ENCODE results near the gene NME4.
A peak's percentile ranks its signal among the peaks of the same experiment; 100 is the strongest.
"Not testable (repeated sequence)": the region's sequence is repeated elsewhere in the genome, so short reads cannot be mapped to it uniquely, and the experiment has no call there.

The NME4 gene

DNA sequence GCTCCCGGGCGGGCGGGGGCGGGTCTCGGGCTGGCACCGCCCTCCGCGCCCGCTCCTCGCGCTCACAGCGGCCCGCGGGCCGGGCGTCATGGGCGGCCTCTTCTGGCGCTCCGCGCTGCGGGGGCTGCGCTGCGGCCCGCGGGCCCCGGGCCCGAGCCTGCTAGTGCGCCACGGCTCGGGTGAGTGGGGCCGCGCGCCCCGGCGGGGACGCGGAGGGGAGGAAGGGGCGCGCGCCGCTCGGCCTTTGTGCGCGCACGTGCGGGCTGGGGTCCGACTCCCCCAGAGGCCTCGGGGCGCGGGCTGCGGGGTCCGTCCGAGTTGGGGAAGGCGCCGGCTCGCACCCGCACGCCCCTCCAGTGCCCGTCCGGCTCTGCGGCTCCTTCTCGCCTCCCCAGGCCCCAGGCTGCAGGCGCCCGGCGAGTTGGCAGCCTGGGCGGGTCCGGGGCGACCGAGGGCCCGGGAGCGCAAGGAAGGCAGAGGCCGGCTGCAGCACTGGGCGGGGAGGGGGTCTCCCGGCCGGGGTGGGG lies at the start of gene NME4:
Gene NME4, plus strand, starts transcription at position 65 of the 527 bp plus-strand sequence. Its CDS starts 24 bp downstream, at position 89.
- no peak for FAIRE-seq
- peak; percentile 67 for DNase-seq (ENCODE audit: low spot score)

DNA sequence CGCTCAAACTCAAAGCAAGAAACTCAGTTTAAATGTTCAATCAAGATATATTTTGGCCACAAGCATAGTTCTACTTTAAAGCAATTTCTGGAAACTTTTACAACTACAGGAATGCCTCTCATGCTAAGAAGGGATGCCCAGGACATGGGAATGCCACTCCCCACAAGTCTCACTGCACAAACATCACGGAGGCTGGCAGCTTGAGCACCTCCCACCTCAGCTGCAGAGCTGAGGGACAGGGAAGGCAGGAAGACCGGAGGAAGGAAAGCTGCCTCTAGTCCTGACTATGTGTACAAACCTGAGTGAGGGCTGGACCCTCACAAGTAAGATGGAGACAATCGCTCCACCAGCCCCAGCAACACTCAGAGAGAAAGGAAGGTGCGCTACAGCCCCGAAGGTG lies 49.8 kb upstream of the NME4 start:
- FAIRE-seq (no peak), DNase-seq (ENCODE audit: low spot score) (no peak)

DNA sequence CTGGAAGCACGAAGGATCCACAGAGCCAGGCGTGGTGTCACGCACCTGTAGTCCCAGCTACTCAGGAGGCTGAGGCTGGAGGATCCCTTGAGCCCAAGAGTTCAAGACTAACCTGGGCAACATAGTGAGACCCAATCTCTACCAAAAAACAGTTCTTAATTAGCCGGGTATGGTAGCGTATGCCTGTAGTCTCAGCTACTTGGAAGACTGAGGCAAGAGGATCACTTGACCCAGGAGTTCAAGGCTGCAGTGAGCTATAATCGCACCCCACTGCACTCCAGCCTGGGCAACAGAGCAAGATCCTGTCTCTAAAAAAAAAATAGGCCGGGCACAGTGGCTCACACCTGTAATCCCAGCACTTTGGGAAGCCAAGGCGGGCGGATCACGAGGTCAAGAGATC lies 48.5 kb upstream of the NME4 start:
- FAIRE-seq; DNase-seq (ENCODE audit: low spot score): not testable (repeated sequence)

DNA sequence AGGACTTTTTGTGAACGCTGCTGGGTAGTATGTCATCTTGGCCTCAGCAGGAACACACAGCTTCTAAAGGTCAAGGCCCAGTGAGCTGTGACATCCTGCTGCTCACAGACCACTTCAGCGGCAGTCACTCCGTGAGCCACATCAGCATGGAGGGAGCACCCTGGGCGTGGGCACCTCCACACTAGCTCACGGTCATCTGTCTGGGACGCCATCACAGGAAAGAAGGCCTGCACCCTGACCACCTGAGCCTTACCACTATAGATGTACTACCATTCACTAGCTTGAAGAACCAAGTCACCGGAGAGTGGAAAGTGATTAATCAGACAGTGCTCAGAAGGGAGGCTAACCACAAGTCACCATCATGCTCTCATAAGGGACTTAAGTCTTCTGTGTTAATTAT lies 47.8 kb upstream of the NME4 start:
- no peak for FAIRE-seq
- DNase-seq (ENCODE audit: low spot score): no peak

DNA sequence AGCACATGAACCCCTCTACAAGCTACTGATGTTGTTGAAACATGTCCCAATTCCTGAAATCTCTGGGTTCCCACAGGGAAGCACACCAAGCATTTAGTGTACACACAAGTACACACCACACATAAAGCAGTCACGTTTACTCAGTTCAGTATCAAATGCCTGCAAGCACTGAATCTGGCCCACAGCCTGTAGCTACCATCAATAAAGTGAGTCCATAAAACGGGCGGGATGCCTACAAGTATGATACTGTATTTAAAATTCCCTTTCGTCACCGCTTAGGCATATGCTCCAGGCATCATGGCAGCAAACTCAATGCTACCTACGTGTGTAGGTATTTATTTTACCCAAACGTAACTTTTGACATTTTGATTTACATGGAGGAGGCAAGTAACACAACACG lies 46.8 kb upstream of the NME4 start:
- DNase-seq (ENCODE audit: low spot score) (no peak), FAIRE-seq (no peak)

DNA sequence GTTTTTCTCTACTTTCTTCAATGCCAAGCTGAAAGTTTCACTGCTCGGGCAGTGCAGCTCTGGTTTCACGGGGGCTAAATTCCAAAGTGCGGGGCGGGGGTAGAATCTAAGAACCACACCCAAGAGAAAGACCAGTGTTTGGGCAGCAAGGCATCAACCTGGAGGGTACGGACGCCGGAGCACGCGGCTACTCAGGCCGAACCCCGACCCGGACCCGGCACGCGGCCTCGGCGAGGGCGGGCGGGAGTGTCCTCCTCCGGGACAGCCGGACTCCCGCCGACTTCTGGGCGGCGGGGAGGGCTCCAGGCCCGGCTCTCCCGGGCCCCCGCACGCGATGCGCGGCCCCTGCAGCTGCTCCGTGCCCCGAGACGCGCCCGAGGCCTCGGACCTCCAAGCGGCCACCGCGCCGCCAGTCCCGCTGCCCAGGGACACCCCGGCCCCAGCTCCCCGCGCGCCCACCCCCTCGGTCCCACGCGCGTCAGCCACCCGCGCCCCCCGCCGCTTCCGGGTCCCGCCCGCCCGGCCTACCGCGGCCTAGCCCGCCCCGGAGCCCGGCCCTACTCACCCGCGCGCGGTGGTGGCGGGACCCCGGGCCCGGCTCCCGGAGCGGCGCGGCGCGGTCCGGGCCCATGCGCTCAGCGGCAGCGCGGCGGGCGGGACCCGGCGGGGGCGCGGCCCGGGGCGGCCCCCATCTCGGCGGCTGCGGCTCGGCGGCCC lies 45.0 kb upstream of the NME4 start:
- DNase-seq (ENCODE audit: low spot score) (peak; percentile 27), FAIRE-seq (no peak)

DNA sequence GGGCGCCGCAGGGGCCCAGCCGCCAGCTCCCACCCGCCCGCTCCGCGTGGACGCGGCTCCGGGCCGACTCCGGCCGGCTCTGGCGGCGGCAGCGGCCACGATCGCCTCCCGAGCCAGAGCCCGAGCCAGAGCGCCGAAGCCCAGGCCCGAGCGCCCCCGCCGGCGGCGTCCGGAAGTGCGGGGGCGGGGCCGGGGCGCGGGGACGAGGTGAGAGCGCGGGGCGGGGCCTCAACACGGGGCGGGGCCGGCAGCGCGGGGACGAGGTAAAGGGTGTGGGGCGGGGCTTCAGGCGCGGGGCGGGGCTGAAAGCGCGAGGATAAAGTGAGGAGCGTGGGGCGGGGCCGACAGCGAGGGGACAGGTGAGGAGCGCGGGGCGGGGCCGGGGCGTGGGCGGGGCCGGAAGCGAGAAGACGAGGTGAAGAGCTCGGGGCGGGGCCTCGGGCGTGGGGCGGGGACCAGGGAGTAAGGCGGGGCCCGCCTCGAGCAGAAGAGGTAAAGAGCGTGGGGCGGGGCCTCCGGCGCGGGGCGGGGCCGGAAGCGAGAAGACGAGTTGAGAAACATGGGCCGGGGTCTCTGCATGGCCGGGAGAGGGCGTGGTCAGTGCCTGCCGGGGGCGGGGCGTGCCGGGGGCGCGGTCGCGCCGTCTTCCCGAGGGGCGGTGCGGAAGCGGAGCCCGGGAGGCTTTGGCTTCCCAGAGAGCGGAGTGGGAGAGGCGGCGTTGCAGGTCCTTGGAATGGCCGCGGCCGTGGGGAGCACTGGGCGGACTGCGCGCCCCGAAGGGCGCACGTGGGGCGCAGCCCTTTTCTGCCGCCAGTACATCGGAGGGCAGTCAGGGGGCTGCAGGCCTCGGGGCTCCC lies 44.2 kb upstream of the NME4 start, which contains the start of gene AXIN1:
Gene AXIN1, minus strand, starts transcription at position 177 of the 857 bp plus-strand sequence. CDS start 5,698 bp downstream, outside the sequence.
- FAIRE-seq: no peak
- DNase-seq (ENCODE audit: low spot score): peak; percentile 95

DNA sequence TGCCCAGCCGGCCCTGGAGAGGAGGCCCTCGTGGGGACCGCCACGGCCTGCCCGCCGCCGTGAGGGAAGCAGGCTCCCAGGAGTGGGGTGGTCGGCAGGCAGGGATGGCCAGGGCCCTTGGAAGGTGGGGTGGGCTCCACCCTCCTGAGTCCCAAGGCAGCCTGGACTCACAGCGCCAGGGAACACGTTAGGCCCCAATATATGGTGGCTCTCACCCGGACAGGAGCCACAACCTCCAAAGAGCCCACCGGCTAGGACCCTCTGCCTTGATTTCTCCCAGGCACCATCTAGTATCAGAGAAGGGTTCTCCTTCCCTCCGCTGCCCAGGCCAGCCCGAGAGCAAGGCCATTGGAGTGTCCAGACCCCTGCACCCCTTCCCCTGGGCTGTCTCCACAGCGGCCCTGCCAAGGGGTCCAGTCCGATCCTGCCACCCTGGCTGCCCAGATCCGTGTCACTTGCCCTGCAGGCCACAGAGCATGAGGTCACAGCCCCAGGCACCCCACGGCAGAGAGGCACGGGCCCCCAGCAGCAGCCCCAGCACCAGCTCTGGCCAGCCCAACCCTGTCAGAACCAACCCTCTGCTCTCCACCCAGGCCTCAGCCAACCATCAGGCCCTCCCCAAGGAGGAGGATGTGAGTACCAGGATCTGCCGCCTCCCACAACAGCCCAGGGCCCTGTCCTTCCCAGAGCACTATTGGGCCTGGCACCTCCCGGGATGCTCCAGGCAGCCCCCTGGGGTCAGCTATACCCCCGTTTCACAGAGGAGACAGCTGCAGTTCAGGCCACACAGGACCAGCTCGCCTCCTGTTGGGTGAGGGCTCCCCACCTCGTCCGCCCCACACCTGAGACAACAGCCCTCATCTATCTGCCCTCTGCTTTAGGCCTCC lies 43.4 kb upstream of the NME4 start:
- no peak for DNase-seq (ENCODE audit: low spot score)
- FAIRE-seq: no peak

DNA sequence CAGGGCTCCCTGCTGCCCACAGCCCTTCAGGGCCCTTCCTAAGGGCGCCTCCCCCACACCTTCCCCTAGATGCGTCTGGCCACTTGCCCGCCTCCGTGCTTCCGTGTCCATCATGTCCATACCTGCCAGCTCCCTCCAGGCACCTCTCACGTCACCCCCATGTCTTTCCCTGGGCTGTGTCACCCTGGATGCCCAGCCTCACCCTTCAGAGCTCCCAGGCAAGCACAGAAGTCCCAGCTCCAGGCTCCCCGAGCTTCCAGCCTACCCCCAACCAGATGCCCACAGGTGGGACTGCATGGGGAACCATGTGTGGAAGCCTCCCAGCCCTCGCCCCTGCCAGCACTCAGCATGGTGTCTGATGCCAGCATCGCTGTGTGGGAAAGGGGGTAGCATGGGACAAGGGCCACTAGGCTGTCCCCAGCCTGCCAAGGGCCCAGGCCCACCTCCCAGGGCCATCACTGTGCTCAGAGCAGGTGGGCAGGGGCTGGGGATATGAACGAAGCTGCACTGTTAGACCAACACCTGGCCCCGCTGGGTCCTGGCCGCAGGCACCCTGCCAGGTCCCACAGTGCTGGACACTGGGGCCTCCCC lies 42.6 kb upstream of the NME4 start:
- DNase-seq (ENCODE audit: low spot score) (no peak), FAIRE-seq (no peak)

DNA sequence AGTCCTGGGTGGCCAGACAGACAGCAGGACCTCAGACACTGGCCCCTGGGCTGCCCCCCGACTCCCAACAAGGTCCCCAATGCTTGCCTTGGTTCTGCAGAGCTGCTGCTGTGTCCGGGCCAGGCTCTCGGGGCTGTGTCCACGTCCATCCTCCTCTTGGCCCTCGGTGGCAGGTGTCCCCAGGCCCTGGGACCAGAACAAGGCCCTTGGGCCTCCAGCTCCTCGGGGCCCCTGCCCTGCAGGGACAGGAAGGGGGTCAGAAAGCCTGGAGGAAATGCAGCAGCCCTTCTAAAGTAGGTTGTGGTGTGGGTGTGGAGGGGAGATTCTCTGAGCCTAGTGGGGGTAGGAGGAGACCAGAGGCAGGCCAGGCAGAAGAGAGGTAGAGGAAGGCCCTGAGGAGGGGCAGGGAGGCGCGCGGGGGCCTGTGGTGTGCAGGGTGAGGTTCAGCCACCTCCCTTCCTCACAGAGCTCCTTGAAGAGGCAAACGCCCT lies 42.0 kb upstream of the NME4 start:
- no peak for DNase-seq (ENCODE audit: low spot score)
- no peak for FAIRE-seq

DNA sequence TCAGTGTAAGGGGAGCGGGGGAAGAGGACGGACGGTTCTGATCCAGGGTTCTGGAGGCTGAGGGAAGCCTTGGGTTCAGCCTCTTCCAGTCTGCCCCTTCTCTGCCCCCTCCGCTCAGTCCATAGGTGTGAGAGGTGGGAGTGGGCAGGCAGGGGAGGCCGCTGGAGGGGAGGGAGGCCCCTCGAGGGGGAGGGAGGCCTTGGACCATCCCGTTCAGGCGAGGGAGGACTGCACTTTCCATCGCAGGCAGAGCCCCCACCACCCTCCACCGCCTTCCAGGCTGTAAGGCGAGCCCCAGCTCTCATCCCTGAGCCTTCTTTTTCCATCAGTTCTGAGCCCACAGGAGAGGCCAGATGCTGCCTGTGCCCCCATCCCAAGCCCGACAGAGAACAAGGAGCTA lies 40.3 kb upstream of the NME4 start:
- DNase-seq (ENCODE audit: low spot score): no peak
- no peak for FAIRE-seq

DNA sequence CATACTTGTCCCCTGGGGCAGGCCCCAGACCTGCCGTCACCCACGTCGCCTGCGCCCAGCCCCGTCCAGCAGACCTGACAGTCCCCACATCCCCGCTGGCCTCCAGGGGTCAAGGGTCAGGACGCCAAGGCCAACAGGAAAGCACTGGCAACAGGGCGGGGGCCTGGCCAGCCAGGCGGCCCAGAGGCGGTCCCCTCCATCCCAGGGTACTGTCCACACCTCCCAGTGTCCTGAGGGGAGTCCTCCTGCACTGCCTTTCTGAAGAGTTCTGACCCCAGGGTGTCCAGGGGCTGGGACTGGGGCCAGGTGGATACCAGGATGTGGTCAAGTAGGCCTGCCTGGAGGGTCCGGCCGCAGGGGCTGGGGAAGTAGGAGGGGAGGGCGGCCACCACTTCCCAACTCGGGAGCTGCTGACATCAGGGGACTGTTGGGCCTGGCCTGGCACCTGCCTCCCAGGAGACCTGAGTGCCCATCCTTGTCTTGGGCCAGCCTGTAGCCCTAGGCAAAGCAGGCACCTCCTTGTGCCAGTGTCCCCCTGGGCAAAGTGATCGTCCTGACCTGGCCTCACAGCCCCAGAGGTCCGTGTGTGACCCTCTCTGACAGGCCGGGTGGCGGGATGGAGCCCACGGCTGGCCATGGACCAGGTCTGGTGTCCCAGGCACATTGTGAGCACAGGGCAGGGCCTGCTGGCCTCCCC lies 37.8 kb upstream of the NME4 start:
- FAIRE-seq (no peak), DNase-seq (ENCODE audit: low spot score) (no peak)

DNA sequence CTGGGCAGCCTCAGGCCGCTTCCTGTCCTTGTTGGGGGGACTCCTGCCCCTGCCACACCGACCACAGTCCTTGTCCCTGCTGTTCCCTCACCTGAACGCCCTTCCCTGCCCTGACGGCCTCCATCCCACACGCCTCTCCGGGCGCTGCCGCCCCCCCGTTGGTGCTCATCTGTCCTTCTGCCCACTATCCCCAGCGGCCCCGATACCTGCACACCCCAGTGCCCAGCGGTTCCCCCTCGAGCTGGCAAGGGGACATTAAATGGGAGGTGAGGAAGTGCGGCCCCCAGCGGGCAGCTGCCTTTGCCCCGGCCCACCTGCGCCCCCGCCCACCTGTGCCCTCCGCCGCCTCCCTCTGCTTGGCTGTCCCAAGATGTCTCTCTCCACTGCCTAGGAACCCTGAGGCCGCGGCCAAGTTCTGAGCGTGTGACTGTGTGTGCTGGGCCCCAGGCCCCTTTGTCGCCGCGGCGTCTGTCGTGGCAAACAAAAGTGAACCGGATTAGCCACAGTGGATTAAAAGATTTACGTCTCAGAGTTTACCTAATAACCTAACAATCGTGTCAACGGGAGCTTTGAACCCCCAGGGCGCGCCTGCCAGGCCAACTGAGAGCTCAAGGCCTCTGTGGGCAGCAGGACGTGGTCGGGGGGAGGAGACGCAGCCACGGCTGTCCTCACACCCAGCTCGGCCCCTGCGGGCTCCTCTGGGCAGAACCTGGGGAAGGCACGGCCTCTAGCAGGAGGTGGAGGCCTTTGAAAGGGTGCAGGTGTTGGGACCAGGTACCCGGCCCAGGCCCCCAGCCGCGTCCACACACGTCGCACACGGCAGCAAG lies 36.9 kb upstream of the NME4 start:
- FAIRE-seq (no peak), DNase-seq (ENCODE audit: low spot score) (no peak)

DNA sequence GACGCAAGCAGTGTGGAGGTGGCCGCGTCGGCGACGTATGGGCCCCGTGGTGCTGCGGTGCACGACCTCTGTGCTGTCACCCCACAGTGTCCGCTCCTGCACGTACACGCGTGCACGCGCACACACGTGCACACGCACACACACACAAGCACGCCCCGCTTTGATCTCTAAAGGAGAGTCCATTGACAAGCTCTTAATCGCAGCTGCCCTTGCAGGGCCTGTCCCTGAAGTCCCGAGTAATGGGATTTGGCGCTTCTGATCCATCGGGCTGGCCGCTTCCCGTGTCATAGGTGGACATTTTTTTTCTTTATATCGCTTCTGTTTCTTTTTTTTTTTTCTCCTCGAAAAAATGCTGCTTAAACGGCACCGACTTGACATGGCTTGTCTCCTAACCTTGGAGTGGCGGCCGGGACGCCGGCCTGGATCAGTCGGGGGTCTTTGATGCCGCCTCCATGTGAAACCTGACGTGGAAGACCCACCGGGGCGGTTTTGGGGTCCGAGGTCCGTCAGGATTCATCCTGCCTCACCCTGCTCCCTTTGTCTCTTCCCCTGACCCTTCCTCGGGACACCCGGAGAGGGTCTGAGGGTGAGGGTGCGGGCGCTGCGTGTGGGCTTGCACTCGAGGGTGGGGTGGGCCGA lies 36.2 kb upstream of the NME4 start:
- FAIRE-seq (no peak), DNase-seq (ENCODE audit: low spot score) (no peak)

DNA sequence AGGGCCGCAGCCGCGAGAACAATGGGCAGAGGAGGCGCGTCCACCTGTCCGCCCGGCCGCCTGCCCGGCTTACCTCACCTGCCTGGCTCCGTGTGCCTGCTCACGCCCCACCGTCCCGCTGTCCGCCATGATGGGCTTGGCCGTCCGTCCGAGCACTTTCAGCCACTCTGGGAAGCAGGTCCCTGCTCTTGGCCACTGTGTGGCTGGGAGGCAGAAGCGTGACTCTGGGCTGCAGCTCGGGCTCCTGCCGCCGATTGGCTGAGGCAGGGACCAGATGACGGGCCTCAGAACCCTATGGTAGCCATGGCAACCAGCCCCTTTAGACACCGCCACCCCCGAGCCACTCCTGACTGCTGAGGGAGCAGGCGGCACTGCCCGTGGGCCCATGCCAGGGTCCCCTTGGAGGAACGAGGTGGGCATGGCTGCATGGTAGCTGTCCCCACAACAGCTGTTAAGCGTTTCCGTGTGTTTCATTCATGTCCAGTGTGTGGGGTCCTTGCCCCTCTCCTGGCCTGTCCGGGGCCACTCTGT lies 35.6 kb upstream of the NME4 start:
- FAIRE-seq: no peak
- DNase-seq (ENCODE audit: low spot score): no peak

DNA sequence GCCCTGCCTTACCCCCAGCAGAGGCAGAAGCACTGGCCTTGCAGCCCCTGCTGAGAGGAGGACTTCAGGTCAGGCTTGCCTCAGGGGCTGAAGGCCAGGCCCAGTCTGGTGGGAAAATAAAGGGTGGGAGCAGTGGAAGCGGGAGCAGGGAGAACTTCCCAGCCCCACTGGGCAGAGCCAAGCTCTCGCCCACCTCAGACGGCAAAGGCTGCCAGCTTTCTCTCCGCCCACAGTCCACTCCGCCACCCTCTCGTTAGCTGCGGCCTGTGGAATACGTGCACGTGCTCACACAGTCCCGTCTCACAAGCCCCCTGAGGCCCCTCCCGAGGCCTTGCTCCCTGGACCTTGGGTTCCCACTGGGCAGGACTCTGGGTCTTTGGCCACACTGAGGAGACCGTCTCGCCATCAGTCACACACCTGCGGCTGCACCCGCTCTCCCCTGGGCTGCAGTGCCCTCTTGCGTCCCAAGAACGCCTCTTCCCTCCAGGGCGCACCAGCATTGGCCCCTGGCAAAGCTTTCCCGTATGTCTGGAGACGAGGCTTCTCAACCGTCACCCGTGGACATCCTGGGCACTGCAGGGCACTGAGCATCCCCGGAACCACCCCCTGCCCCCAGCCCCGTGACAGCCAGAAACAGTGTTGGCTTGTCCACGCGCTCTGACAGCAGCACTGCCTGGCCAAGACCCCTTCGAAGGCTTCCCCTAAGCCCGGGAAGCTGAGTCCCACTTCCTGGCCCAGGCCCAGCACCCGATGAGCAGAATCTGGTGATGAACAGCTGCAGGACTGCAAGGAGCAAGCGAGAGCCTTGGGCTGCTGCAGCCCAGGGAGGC lies 34.9 kb upstream of the NME4 start:
- FAIRE-seq: no peak
- DNase-seq (ENCODE audit: low spot score): peak; percentile 75

DNA sequence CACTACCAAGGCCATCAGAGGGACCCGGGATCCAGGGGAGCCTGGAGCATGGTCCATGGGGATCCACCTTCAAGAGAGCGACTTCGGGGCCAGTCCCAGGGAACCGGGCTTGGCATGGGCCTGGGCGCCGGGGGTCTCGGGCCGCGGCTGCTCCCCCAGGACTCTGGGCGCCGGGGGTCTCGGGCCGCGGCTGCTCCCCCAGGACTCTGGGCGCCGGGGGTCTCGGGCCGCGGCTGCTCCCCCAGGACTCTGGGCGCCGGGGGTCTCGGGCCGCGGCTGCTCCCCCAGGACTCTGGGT lies 34.3 kb upstream of the NME4 start:
- not testable (repeated sequence) for DNase-seq (ENCODE audit: low spot score); FAIRE-seq

All from urothelium cell line (cell line).